SW480 (cell line): Measurements from ENCODE around the gene UBC.
"Not testable (repeated sequence)": the region's sequence is repeated elsewhere in the genome, so short reads cannot be mapped to it uniquely, and the experiment has no call there.

Experiments used
- DNase-seq: peaks from one replicate; pipeline ENCODE4 v3.0.0-alpha.2; 2016; ENCODE audit warnings: low spot score

The UBC gene

DNA sequence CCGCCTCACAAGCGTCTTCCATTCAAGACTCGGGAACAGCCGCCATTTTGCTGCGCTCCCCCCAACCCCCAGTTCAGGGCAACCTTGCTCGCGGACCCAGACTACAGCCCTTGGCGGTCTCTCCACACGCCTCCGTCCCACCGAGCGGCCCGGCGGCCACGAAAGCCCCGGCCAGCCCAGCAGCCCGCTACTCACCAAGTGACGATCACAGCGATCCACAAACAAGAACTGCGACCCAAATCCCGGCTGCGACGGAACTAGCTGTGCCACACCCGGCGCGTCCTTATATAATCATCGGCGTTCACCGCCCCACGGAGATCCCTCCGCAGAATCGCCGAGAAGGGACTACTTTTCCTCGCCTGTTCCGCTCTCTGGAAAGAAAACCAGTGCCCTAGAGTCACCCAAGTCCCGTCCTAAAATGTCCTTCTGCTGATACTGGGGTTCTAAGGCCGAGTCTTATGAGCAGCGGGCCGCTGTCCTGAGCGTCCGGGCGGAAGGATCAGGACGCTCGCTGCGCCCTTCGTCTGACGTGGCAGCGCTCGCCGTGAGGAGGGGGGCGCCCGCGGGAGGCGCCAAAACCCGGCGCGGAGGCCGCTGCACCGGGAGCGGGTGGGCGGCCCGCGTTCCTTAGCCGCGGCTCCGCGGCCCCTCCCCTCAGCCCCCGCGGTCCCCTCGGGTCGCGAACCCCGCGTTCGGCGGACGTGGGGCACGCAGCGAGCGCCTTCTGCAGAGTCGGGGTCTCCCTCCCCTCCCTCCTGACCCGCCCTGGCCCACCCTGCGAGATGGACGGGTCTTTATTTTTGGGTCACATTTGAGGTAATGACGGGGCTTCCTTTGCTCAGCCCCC is at the start of gene UBC:
Gene UBC, minus strand, starts transcription at position 259 of the 847 bp plus-strand sequence. CDS start 879 bp downstream, outside the sequence.
- DNase-seq, result peak; percentile 86

- no peak for DNase-seq
Measured at GRCh38 chr12:124963211-124963610, 48.8 kb upstream of the UBC start.

GRCh38 chr12:124961055-124961454 is 46.6 kb upstream of the UBC start:
- no peak for DNase-seq

DNA sequence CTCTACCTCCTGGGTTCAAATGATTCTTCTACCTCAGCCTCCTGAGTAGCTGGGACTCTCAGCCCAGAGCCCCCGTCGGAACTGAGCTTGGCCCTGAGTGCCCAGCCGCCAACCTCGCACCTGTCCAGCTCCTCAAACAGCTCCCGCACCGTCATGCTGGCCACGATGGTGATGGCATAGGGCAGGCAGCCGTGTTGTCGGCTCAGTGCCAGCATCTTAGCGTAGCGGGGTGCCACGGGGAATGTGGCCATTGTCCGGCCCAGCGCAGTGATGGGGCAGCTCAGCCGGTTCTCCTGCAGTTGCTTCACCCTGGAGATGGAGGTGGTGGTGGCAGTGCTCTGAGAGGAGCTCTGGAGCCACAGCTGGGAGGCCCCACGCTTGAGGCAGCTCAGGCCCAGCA is 42.1 kb upstream of the UBC start:
- DNase-seq, result no peak

GRCh38 chr12:124954771-124955170 is 40.3 kb upstream of the UBC start:
- no peak for DNase-seq

GRCh38 chr12:124953689-124954405 is 39.4 kb upstream of the UBC start:
- DNase-seq, result no peak

DNA sequence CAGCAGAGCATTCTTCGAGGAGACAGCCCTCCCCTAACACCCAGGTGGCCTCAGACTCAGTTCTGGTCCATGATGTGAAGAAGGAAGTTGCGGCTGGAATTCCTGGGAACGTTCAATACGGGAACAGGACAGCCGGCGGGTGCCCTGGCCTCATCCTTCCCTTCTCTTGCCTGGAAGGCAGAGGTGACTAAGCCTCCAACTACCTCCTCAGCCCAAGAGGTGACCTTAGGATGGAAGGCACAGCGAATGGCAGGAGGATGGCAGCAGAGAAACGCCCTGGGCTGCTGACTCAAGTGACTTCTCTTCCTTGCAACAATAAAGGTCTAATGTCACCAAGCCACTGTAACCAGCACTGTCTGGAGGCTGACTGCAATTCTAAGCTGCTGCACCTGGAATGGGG is 38.4 kb upstream of the UBC start:
- DNase-seq, result no peak

DNA sequence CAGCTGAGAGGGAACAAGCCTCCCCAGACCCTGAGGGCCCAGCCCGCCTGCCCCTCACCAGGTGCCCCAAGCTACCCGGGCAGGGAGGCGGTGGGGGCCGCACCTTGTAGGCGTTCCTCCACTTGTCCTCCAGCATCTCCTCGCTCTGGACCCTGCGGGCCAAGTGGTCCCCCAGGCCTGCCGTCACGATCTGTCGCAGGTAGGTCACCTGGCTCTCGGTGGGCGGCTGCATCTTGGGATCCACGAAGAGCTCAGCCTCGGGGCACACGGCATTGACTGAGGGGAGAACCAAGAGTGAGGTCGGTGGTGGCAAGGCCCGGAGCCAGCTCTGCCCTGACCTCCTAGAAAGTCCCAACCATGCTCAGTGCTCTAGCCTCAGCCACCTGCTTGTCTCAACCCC is 37.8 kb upstream of the UBC start:
- no peak for DNase-seq

- no peak for DNase-seq
Measured at GRCh38 chr12:124949779-124950728, 35.6 kb upstream of the UBC start.

DNA sequence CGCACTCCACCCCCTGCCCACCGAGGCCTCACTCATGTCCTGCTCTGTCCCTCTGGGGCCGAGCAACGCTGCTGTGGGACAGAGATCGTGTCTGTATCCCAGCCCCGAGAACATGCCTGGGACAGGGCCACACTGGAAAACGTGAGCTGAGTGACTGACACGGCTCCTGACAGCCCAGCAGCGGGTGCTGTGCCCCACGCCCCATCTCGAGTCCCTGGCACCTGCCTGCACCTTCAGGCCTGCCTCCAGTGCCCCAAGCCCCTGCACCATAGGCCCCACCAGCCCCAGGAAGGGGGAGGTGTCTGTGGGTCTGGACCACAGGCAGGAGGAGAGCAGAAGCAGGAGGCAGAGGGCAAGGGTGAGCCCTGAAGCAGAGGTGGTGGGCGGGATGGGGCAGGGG is 34.6 kb upstream of the UBC start:
- DNase-seq, result no peak

DNA sequence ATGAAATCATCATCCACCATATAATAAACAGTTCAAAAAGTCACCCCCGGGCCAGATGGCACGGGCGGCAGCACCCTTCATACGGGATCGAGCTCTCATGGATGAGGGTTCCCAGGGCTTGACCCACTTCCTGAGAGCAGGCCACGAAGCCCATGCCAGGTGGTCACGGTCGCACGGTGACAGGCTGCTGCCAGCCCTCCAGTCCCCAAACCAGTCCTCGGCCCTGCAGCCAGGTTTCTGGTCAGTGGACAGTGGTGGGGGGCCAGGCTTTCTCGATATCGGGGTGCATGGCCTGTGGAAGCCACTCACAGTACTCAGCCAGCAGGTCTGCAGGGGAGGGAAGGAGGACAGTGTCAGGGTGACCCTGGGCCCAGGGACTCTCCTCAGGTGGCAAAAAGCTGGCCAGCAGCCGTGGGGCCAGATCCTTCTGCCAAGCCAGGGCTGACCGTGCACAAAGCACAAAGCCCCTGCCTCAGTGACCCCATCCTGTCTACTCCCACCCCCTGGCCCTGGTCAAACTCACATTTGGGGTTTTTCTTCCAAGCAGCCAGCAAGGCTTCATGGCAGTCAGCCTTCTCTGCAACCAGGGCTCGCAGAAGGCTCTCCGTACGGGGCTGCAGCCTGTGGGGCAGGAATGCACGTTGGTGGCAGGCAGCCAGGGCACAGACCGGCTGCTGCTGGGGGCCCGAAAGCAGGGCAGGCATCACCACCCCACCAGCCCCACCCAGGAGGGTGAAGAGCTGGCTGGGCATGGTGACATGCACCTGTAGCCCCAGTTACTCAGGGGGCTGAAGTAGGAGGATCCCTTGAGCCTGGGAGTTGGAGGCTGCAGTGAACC is 33.3 kb upstream of the UBC start:
- no peak for DNase-seq

- DNase-seq, result no peak
Measured at GRCh38 chr12:124947013-124947412, 32.6 kb upstream of the UBC start.

DNA sequence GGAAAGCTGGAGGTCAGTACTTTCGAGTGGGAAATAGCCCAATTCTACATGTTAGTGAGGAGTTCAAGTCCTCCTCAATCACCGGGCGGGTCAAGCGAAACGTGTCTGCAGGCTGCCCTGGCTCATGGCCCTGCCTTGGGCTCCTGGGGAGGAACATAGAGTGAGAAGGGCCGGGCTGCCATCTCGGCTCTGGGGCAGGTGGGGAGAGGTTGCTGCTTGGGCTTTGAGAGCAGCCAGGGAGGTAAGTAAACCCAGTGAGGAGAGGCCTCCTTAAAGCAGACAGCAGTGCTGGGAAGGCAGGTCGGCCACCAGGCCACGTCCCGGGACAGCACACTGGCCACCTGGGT is 32.0 kb upstream of the UBC start:
- DNase-seq, result no peak

DNA sequence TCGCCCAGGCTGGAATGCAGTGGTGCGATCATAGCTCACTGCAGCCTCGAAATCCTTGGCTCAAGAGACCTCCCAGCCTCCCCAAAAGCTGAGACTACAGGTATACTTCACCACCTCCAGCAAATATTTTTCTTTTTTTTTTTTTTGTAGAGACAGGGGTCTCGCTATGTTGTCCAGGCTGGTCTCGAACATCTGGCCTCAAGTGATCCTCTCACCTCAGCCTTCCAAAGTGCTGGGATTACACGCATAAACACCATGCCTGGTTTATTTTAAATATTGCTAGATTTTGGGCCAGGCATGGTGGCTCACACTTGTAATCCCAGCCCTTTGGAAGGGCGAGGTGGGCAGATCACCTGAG is 26.7 kb upstream of the UBC start:
- DNase-seq, result no peak

DNA sequence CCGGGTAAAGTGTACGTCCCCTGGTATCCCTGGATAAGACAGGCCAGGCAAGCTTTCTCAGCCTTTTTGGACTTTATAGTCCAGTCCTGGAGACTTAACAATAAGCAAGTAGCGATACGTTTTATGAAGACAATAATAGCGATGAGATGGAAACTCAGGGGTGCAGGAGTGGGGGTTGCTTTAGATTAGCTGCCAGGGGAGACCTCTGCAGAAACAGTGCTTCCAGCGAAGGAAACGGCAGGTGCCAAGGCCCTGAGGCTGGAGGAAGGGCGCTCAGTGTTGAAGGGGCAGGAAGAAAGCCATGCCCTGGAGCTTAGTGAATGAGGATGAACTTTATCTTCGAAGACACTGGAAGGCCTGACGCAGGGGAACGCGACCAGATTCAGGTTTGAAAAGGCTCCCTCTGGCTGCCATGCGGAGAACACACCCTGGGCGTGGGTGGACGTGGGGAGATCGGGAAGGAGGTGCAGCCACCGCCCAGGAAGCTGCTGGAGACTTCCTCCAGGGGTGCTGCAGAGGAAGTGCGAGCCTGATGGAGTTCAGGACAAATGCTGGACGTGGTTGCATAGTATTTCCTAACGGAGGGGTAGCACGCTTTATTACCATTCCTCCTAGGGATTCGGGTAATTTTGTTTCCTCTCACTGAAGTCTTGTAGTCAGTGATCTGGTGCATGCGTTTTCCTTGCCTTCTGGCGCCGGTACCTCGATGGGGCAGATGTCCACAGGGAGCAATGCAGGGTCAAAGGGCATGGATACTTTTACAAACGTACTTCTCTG is 26.1 kb upstream of the UBC start:
- DNase-seq, result peak; percentile 92

- DNase-seq, result no peak
Measured at GRCh38 chr12:124940143-124940392, 25.6 kb upstream of the UBC start.

GRCh38 chr12:124939421-124940142 is 25.1 kb upstream of the UBC start:
- peak; percentile 95 for DNase-seq

- DNase-seq, result peak; percentile 94
Measured at GRCh38 chr12:124939079-124939420, 24.6 kb upstream of the UBC start.

- DNase-seq, result peak; percentile 77
Measured at GRCh38 chr12:124938587-124938986, 24.1 kb upstream of the UBC start.

DNA sequence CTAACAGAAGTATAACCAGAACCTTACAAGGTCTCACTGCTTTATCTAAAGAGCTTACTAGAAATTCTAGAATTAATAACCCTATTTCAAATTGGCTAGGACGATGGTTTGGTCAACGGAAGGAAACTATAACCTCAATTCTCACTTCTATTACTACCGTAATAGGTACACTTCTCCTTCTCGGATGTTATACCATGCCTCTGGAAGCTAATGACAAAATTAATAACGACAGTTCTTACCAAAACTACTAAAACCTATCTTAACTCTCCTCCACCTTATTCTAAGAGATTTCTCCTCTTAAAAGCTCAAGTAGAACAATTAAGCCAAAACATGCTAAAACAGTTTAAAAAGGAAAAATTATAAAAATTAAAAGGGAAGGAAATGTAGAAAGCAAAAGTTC is 23.7 kb upstream of the UBC start:
- peak; percentile 30 for DNase-seq

- DNase-seq, result not testable (repeated sequence)
Measured at GRCh38 chr12:124931528-124931927, 17.1 kb upstream of the UBC start.
